HL-60 (cell line): ENCODE data around the gene VPREB3.

Source experiments
- REST ChIP-seq: IDR thresholded peaks from 2 replicates; pipeline ENCODE4 v1.6.1; 2012; ENCODE audit warnings: low read depth; ENCODE audit not compliant: insufficient replicate concordance
- TF ChIP-seq, protein P1 (sequence below): IDR thresholded peaks from one replicate; pipeline ENCODE4 v1.5.1; 2011; ENCODE audit warnings: low read length, control low read depth, inconsistent platforms; ENCODE audit not compliant: insufficient read depth

- TF ChIP-seq, protein P1, sequence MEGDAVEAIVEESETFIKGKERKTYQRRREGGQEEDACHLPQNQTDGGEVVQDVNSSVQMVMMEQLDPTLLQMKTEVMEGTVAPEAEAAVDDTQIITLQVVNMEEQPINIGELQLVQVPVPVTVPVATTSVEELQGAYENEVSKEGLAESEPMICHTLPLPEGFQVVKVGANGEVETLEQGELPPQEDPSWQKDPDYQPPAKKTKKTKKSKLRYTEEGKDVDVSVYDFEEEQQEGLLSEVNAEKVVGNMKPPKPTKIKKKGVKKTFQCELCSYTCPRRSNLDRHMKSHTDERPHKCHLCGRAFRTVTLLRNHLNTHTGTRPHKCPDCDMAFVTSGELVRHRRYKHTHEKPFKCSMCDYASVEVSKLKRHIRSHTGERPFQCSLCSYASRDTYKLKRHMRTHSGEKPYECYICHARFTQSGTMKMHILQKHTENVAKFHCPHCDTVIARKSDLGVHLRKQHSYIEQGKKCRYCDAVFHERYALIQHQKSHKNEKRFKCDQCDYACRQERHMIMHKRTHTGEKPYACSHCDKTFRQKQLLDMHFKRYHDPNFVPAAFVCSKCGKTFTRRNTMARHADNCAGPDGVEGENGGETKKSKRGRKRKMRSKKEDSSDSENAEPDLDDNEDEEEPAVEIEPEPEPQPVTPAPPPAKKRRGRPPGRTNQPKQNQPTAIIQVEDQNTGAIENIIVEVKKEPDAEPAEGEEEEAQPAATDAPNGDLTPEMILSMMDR, result no peak
- TF ChIP-seq REST, result no peak
Observed at GRCh38 chr22:23714596-23715578, 39.3 kb downstream of the VPREB3 start.
